WTC11 (cell line): ENCODE measurements around the gene GIT1. TPM values are rescaled to one million over a fixed set of nuclear protein-coding genes. Genes with fewer than 3 reads are reported as not detected.

Source experiments
- ATAC-seq: fragments of 200-7000 bp; cut with Tn5 transposase; 2 replicates; pipeline ENCODE4 v1.10.0; 2021; ENCODE audit warnings: mild to moderate bottlenecking, moderate library complexity
- CTCF ChIA-PET: fragments of 300-600 bp; sonication (Branson Sonifier 250); formaldehyde crosslinking; loops from one replicate; lab custom pipeline; 2021; ENCODE audit warnings: antibody characterized with exemption; lab: Charles Lee
- POLR2A ChIA-PET: fragments of 350-600 bp; sonication (Branson Sonifier 250); formaldehyde crosslinking; loops from one replicate; lab custom pipeline; 2021; ENCODE audit warnings: antibody characterized with exemption; lab: Charles Lee
- DNase-seq: peaks from one replicate; pipeline ENCODE4 v3.0.0; 2021; ENCODE audit warnings: low spot score
- H3K27ac Mint-ChIP-seq: 2 replicates; pipeline ENCODE4 v1.8.0; 2021; ENCODE audit warnings: mixed read lengths
- H3K27me3 Mint-ChIP-seq: 2 replicates; pipeline ENCODE4 v1.8.0; 2021; ENCODE audit warnings: low read depth, mild to moderate bottlenecking, moderate library complexity, mixed read lengths
- H3K36me3 Mint-ChIP-seq: 2 replicates; pipeline ENCODE4 v1.8.0; 2021; ENCODE audit warnings: mixed read lengths
- H3K4me1 Mint-ChIP-seq: 2 replicates; pipeline ENCODE4 v1.8.0; 2022; ENCODE audit warnings: mixed read lengths
- H3K4me3 Mint-ChIP-seq: 2 replicates; pipeline ENCODE4 v1.8.0; 2021; ENCODE audit warnings: mild to moderate bottlenecking, moderate library complexity, mixed read lengths
- H3K9me3 Mint-ChIP-seq: 2 replicates; pipeline ENCODE4 v1.8.0; 2021; ENCODE audit warnings: mixed read lengths
- AR ChIP-seq: fragments of 250-450 bp; sonication (Bioruptor Pico); IDR thresholded peaks from 2 replicates; pipeline ENCODE4 v1.9.0; 2021; ENCODE audit warnings: mild to moderate bottlenecking
- ATF2 ChIP-seq: sonication (generic); formaldehyde crosslinking; IDR thresholded peaks from 2 replicates; pipeline ENCODE4 v1.8.1; 2022; ENCODE audit warnings: low read depth, missing genetic modification reagents, borderline replicate concordance
- CDX4 ChIP-seq: fragments of 250-450 bp; sonication (Bioruptor Pico); IDR thresholded peaks from 2 replicates; pipeline ENCODE4 v1.9.0; 2021; ENCODE audit warnings: moderate library complexity, mild to moderate bottlenecking, inconsistent platforms, borderline replicate concordance
- E2F1 ChIP-seq: sonication (generic); formaldehyde crosslinking; IDR thresholded peaks from 2 replicates; pipeline ENCODE4 v1.8.0; 2022; ENCODE audit warnings: mild to moderate bottlenecking, missing genetic modification reagents
- E2F4 ChIP-seq: sonication (generic); formaldehyde crosslinking; IDR thresholded peaks from 2 replicates; pipeline ENCODE4 v1.8.1; 2022; ENCODE audit warnings: low read depth, mild to moderate bottlenecking, moderate library complexity, missing genetic modification reagents, borderline replicate concordance
- ESRRA ChIP-seq: sonication (generic); formaldehyde crosslinking; IDR thresholded peaks from 2 replicates; pipeline ENCODE4 v1.8.1; 2022; ENCODE audit warnings: mild to moderate bottlenecking, missing genetic modification reagents, borderline replicate concordance
- GABPB1 ChIP-seq: sonication (generic); formaldehyde crosslinking; IDR thresholded peaks from 2 replicates; pipeline ENCODE4 v1.8.1; 2023; ENCODE audit warnings: mild to moderate bottlenecking, missing genetic modification reagents
- HMGA2 ChIP-seq: fragments of 250-450 bp; sonication (Bioruptor Pico); IDR thresholded peaks from 2 replicates; pipeline ENCODE4 v1.4.0; 2021; ENCODE audit warnings: mild to moderate bottlenecking, moderate library complexity
- MAX ChIP-seq: sonication (generic); formaldehyde crosslinking; IDR thresholded peaks from 2 replicates; pipeline ENCODE4 v1.8.0; 2022; ENCODE audit warnings: mild to moderate bottlenecking, missing genetic modification reagents
- NR2C2 ChIP-seq: sonication (generic); formaldehyde crosslinking; IDR thresholded peaks from 2 replicates; pipeline ENCODE4 v1.8.0; 2022; ENCODE audit warnings: mild to moderate bottlenecking, missing genetic modification reagents
- STAT6 ChIP-seq: sonication (generic); formaldehyde crosslinking; conservative IDR thresholded peaks from 2 replicates; pipeline ENCODE4 v1.8.1; 2023; ENCODE audit warnings: mild to moderate bottlenecking, low read depth, missing genetic modification reagents, moderate library complexity
- TEAD1 ChIP-seq: sonication (generic); formaldehyde crosslinking; IDR thresholded peaks from 2 replicates; pipeline ENCODE4 v1.8.0; 2022; ENCODE audit warnings: mild to moderate bottlenecking, missing genetic modification reagents
- USF2 ChIP-seq: sonication (generic); formaldehyde crosslinking; IDR thresholded peaks from 2 replicates; pipeline ENCODE4 v1.8.1; 2023; ENCODE audit warnings: mild to moderate bottlenecking, missing genetic modification reagents, moderate library complexity
- ZNF232 ChIP-seq: sonication (generic); formaldehyde crosslinking; IDR thresholded peaks from 2 replicates; pipeline ENCODE4 v1.8.0; 2022; ENCODE audit warnings: mild to moderate bottlenecking, missing genetic modification reagents
- total RNA-seq: library from RNA; stranded (reverse); gene quantifications from 3 replicates; pipeline ENCODE4 v1.2.3, GENCODE V29; 2021

GIT1 gene
- total RNA-seq, 1 experiment from 2014 or later: 66.9 TPM

- H3K4me1 Mint-ChIP-seq: peaks cover 5% of the 10 kb centered on the region
- ChIA-PET CTCF (interaction anchor here (0.6 to 1.4 kb wide), 3 partner anchors 13 to 15 kb away, joined by 3 to 5 read pairs (median 3); no protein-coding TSS in a partner anchor), POLR2A (no interaction called here)
- TF ChIP-seq AR (no peak), HMGA2 (CRISPR knock-in tag) (no peak), E2F4 (no peak), E2F1 (no peak), STAT6 (CRISPR knock-in tag) (no peak), ATF2 (CRISPR knock-in tag) (no peak), ZNF232 (CRISPR knock-in tag) (no peak), TEAD1 (CRISPR knock-in tag) (no peak), USF2 (CRISPR knock-in tag) (no peak), CDX4 (CRISPR knock-in tag) (no peak), GABPB1 (CRISPR knock-in tag) (no peak), ESRRA (CRISPR knock-in tag) (no peak), NR2C2 (CRISPR knock-in tag) (no peak), MAX (CRISPR knock-in tag) (no peak)
- H3K9me3 Mint-ChIP-seq: no peaks in the 10 kb centered on the region
- H3K27ac Mint-ChIP-seq: no peak overlapping the region
- no peak overlapping the region for H3K4me3 Mint-ChIP-seq
- H3K27me3 Mint-ChIP-seq: no peaks in the 10 kb centered on the region
- ATAC-seq: no peak
- DNase-seq: no peak
- 0 out of 2 replicates have a peak, but pooled peaks cover 2% of the 10 kb centered on the region for H3K36me3 Mint-ChIP-seq
These were observed 41.3 kb upstream of the GIT1 start for GRCh38 chr17:29630630-29631193.
